Thyroid gland (tissue), 4 donors: ENCODE data around the gene SHH. TPM values are rescaled to one million over a fixed set of nuclear protein-coding genes. Genes with fewer than 3 reads are reported as not detected.

Experiments used
- DNase-seq, 2 donors: peaks; one replicate each; pipeline ENCODE4 v3.0.0-alpha.2; 2019
- H3K27ac ChIP-seq, 3 donors: fragments of 200-600 bp; sonication (generic); 1 replicate in 2 of 3; 2 replicates in 1 of 3; pipeline ENCODE4 v1.5.1; 2016 to 2019; ENCODE audit warnings: mild to moderate bottlenecking in 1 of 3, moderate library complexity in 1 of 3
- H3K27me3 ChIP-seq: fragments of 200-600 bp; sonication (generic); one replicate; pipeline ENCODE4 v1.5.1; 2019
- H3K36me3 ChIP-seq, 2 donors: fragments of 200-600 bp; sonication (generic); one replicate each; pipeline ENCODE4 v1.5.1; 2016 to 2019
- H3K4me1 ChIP-seq, 2 donors: fragments of 200-600 bp; sonication (generic); one replicate each; pipeline ENCODE4 v1.5.1; 2017 to 2019
- H3K4me3 ChIP-seq, 3 donors: fragments of 200-600 bp; sonication (generic); replicated peaks in 1 of 3; 1 replicate in 2 of 3; 2 replicates in 1 of 3; pipeline ENCODE4 v1.5.1; 2016; ENCODE audit warnings: mild to moderate bottlenecking in 1 of 3
- H3K9me3 ChIP-seq: fragments of 200-600 bp; sonication (generic); one replicate; pipeline ENCODE4 v1.5.1; 2017
- CTCF ChIP-seq, 6 experiments: fragments of 200-600 bp in 3 of 6; fragments of 450-650 bp in 3 of 6; sonication (generic) in 3 of 6; IDR thresholded peaks; one replicate each; pipeline ENCODE4 v1.5.1; 2016 to 2019; ENCODE audit warnings: antibody characterized with exemption in 6 of 6, mild to moderate bottlenecking in 2 of 6, inconsistent platforms in 1 of 6, moderate library complexity in 1 of 6
- POLR2A ChIP-seq, 2 donors: fragments of 450-650 bp; IDR thresholded peaks; one replicate each; pipeline ENCODE4 v1.6.1; 2017; ENCODE audit warnings: antibody characterized with exemption in 2 of 2, mild to moderate bottlenecking in 2 of 2, moderate library complexity in 1 of 2
- WGBS, 2 donors: methylation state at CpG; one replicate each; pipeline ENCODE4 v1.1.5; 2017; 5-methylcytosine and 5-hydroxymethylcytosine counted together
- intact Hi-C: fragments of 100-400 bp; cut with DNase I; formaldehyde crosslinking; loops from one replicate; pipeline ENCODE4 v1.15.1; 2023
- total RNA-seq, 4 donors: library from RNA; depleted of rRNA; stranded (reverse); fragments of >200 nt; gene quantifications; one replicate each; pipeline ENCODE4 v1.2.3, GENCODE V29; 2016

Gene SHH
- total RNA-seq, 4 donors from 2014 or later = not detected

GRCh38 chr7:155816996-155817395 lies 4.7 kb upstream of the SHH start:
- DNase-seq = no peak
- Histone ChIP-seq H3K27me3 (peaks cover 2% of the 10 kb centered on the region), H3K27ac (no peak overlapping the region), H3K4me1 (no peaks in the 10 kb centered on the region), H3K4me3 (no peak overlapping the region), H3K36me3 (no peaks in the 10 kb centered on the region), H3K9me3 (no peaks in the 10 kb centered on the region)
- intact Hi-C loops = no loop called here
- 95 to 96% methylated on average over 10 to 16 of the region's 16 CpGs for WGBS, 2 donors
- TF ChIP-seq CTCF (IDR thresholded peaks at IDR 0.05) (no peak), POLR2A (IDR thresholded peaks at IDR 0.05) (no peak)

- 78 to 94% methylated on average over 5 to 6 of the region's 12 CpGs for WGBS, 2 donors
- intact Hi-C loops = no loop called here
- TF ChIP-seq POLR2A (IDR thresholded peaks at IDR 0.05) (no peak), CTCF (IDR thresholded peaks at IDR 0.05) (no peak)
- Histone ChIP-seq H3K27me3 (peaks cover 3% of the 10 kb centered on the region), H3K36me3 (no peaks in the 10 kb centered on the region), H3K9me3 (no peaks in the 10 kb centered on the region), H3K4me3 (no peak overlapping the region), H3K27ac (no peak overlapping the region), H3K4me1 (no peaks in the 10 kb centered on the region)
- no peak for DNase-seq
Observed at GRCh38 chr7:155816192-155816508, 3.9 kb upstream of the SHH start.

- TF ChIP-seq CTCF (IDR thresholded peaks at IDR 0.05) (peak in 4 of 6 experiments; percentile 18 to 68 (median 62)), POLR2A (IDR thresholded peaks at IDR 0.05) (no peak)
- H3K27ac ChIP-seq = no peak overlapping the region
- peaks cover 6% of the 10 kb centered on the region for H3K27me3 ChIP-seq
- H3K36me3 ChIP-seq = no peaks in the 10 kb centered on the region
- intact Hi-C loops = no loop called here
- no peaks in the 10 kb centered on the region for H3K9me3 ChIP-seq
- DNase-seq = peak; percentile 67 to 69
- 27 to 38% methylated on average over 13 to 14 of the region's 20 CpGs for WGBS, 2 donors
- no peaks in the 10 kb centered on the region for H3K4me1 ChIP-seq
- H3K4me3 ChIP-seq = no peak overlapping the region
Observed at GRCh38 chr7:155815332-155816191, 3.3 kb upstream of the SHH start.

DNA sequence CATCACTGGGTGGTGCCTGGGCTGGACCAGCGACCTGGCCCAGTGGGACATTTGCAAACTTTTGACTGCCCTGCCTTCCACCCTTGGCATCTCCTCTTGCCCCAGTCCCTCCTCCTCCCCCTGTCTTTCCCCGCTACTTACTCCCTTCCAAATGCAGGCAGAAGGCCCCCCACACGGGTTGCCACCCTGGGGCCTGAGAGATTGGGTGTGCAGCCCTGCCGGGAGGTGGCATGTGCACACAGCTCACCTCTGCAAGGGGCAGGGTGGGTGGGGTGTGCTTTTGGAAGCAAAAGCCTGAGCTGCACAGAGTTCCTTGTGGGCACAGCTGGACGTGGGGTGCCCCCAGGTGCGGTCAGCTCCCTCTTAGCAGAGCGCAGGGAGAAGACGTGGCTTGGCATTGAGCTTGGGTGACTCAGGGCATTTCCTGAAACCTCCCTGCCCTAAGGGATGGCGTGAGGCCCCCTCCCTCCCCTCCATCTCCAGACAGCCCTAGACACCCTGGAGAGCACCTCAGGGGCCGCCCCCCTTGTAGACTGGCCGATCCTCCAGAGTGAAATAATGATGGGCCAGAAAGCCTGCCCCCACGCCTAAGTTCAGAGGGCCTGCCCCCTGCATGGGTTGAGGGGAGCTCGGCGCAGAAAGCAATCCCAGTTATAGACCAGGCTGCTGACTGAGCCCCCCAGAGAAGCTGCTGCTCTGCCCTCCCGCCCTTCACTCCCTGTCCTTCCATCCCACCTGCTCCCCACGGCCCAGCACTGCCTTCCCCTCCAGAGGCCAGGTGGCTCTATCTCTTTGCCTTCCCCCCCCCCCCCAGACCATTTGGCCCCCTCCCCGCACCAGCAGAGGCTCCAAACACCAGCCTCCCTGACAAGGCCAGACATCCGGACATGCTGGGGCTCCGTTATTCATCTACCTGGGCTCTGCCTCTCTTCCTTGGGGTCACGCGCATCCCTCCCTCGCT lies 2.3 kb upstream of the SHH start:
- H3K9me3 ChIP-seq = no peaks in the 10 kb centered on the region
- intact Hi-C loops = no loop called here
- no peak for DNase-seq
- no peaks in the 10 kb centered on the region for H3K36me3 ChIP-seq
- WGBS, 2 donors = 26 to 29% methylated on average over 14 to 15 of the region's 22 CpGs
- no peak overlapping the region for H3K4me3 ChIP-seq
- no peak overlapping the region for H3K27ac ChIP-seq
- TF ChIP-seq POLR2A (IDR thresholded peaks at IDR 0.05) (no peak), CTCF (IDR thresholded peaks at IDR 0.05) (no peak)
- peaks cover 0 to 8% of the 10 kb centered on the region in 2 donors for H3K4me1 ChIP-seq
- peaks cover 12% of the 10 kb centered on the region for H3K27me3 ChIP-seq
